GM23248 (cell line): ENCODE results near the gene AGXT2. TPM values are rescaled to one million over a fixed set of nuclear protein-coding genes. Genes with fewer than 3 reads are reported as not detected.

Source experiments
- DNase-seq: peaks from one replicate; pipeline ENCODE4 v3.0.0-alpha.2; 2015
- H2AFZ ChIP-seq: fragments of 200-600 bp; sonication (generic); 2 replicates; pipeline ENCODE4 v1.6.1; 2016; ENCODE audit warnings: antibody characterized with exemption
- H3F3A ChIP-seq: fragments of 200-600 bp; sonication (generic); 2 replicates; pipeline ENCODE4 v1.6.1; 2016; ENCODE audit warnings: mild to moderate bottlenecking, antibody characterized with exemption, mixed run types; ENCODE audit not compliant: insufficient read depth
- H3K27ac ChIP-seq: fragments of 200-600 bp; sonication (generic); 2 replicates; pipeline ENCODE4 v1.5.1; 2016; ENCODE audit warnings: mild to moderate bottlenecking
- H3K27me3 ChIP-seq: fragments of 200-600 bp; sonication (generic); replicated peaks from 2 replicates; pipeline ENCODE4 v1.6.1; 2016; ENCODE audit warnings: mild to moderate bottlenecking; ENCODE audit not compliant: insufficient read depth
- H3K36me3 ChIP-seq: fragments of 200-600 bp; sonication (generic); 2 replicates; pipeline ENCODE4 v1.6.1; 2016; ENCODE audit warnings: low read depth, mild to moderate bottlenecking
- H3K4me1 ChIP-seq: fragments of 200-600 bp; sonication (generic); 2 replicates; pipeline ENCODE4 v1.6.1; 2016; ENCODE audit warnings: mild to moderate bottlenecking; ENCODE audit not compliant: insufficient read depth
- H3K4me2 ChIP-seq: fragments of 200-600 bp; sonication (generic); one replicate; pipeline ENCODE4 v1.6.1; 2016; ENCODE audit warnings: mild to moderate bottlenecking; ENCODE audit not compliant: unreplicated experiment
- H3K4me3 ChIP-seq: fragments of 200-600 bp; sonication (generic); 2 replicates; pipeline ENCODE4 v1.5.1; 2016; ENCODE audit warnings: mild to moderate bottlenecking
- H3K79me2 ChIP-seq: fragments of 200-600 bp; sonication (generic); 2 replicates; pipeline ENCODE4 v1.6.1; 2016; ENCODE audit warnings: mild to moderate bottlenecking; ENCODE audit not compliant: insufficient read depth
- H3K9ac ChIP-seq: fragments of 200-600 bp; sonication (generic); 2 replicates; pipeline ENCODE4 v1.6.1; 2016; ENCODE audit warnings: mild to moderate bottlenecking
- H3K9me2 ChIP-seq: fragments of 200-600 bp; sonication (generic); 2 replicates; pipeline ENCODE4 v1.6.1; 2016; ENCODE audit warnings: mixed run types, mild to moderate bottlenecking, moderate library complexity; ENCODE audit not compliant: insufficient read depth
- H3K9me3 ChIP-seq: fragments of 200-600 bp; sonication (generic); one replicate; pipeline ENCODE4 v1.6.1; 2017; ENCODE audit warnings: low read depth
- H4K20me1 ChIP-seq: fragments of 200-600 bp; sonication (generic); 2 replicates; pipeline ENCODE4 v1.6.0; 2016; ENCODE audit not compliant: insufficient read depth
- EZH2 ChIP-seq: fragments of 200-600 bp; sonication (generic); IDR thresholded peaks from 2 replicates; pipeline ENCODE4 v1.6.1; 2018; ENCODE audit warnings: antibody characterized with exemption, mild to moderate bottlenecking; ENCODE audit not compliant: insufficient read depth, poor library complexity, severe bottlenecking
- EZH2phosphoT487 ChIP-seq: fragments of 200-600 bp; sonication (generic); IDR thresholded peaks from 2 replicates; pipeline ENCODE4 v1.6.1; 2018; ENCODE audit warnings: antibody characterized with exemption, moderate library complexity, mild to moderate bottlenecking, low read depth; ENCODE audit not compliant: insufficient read depth
- WGBS, 2 experiments: methylation state at CpG; one replicate each; pipeline ENCODE4 v1.1.6; 2015 to 2017; ENCODE audit warnings: low lambda C conversion rate in 2 of 2, low coverage in 1 of 2; ENCODE audit errors: missing lambda C conversion rate in 2 of 2; 5-methylcytosine and 5-hydroxymethylcytosine counted together
- in situ Hi-C: fragments of 300-500 bp; cut with MboI; formaldehyde crosslinking; loops from 2 replicates; pipeline ENCODE4 v1.15.0; 2020
- polyA plus RNA-seq: library from polyadenylated mRNA; unstranded; fragments of >200 nt; fragmentation: Nextera tagmentation; extraction: Ambion mirVana; gene quantifications from 2 replicates; pipeline ENCODE4 v1.2.1, GENCODE V29; 2016
- total RNA-seq: library from RNA; depleted of rRNA; stranded (reverse); fragments of >200 nt; shearing (Covaris generic); gene quantifications from 2 replicates; pipeline ENCODE4 v1.2.3, GENCODE V29; 2014

Gene AGXT2
- total and polyA plus RNA-seq, 2 experiments from 2014 or later, result not detected

- 80 to 82% methylated on average over 10 of the region's 10 CpGs for WGBS, 2 experiments
- H3K4me2 ChIP-seq, result peak overlapping the region; percentile 35
- peaks cover 21% of the 10 kb centered on the region for H3K4me1 ChIP-seq
- H3K9me2 ChIP-seq, result no peaks in the 10 kb centered on the region
- H3K36me3 ChIP-seq, result no peaks in the 10 kb centered on the region
- DNase-seq, result no peak
- H2AFZ ChIP-seq, result peak overlapping the region; percentile 48
- no peak overlapping the region for H3K9ac ChIP-seq
- H3K27me3 ChIP-seq, result no peaks in the 10 kb centered on the region
- H4K20me1 ChIP-seq, result no peaks in the 10 kb centered on the region
- in situ Hi-C loops, result no loop called here
- 0 out of 2 replicates have a peak overlapping the region, but pooled peaks have one; percentile 6 for H3K4me3 ChIP-seq
- peak overlapping the region; percentile 23 for H3K27ac ChIP-seq
- H3F3A ChIP-seq, result peaks cover 20% of the 10 kb centered on the region
- H3K79me2 ChIP-seq, result no peaks in the 10 kb centered on the region
- no peak for TF ChIP-seq EZH2
- TF ChIP-seq EZH2phosphoT487, result no peak
- no peaks in the 10 kb centered on the region for H3K9me3 ChIP-seq
These were observed 17.2 kb downstream of the AGXT2 start for GRCh38 chr5:35030426-35031100.

DNA sequence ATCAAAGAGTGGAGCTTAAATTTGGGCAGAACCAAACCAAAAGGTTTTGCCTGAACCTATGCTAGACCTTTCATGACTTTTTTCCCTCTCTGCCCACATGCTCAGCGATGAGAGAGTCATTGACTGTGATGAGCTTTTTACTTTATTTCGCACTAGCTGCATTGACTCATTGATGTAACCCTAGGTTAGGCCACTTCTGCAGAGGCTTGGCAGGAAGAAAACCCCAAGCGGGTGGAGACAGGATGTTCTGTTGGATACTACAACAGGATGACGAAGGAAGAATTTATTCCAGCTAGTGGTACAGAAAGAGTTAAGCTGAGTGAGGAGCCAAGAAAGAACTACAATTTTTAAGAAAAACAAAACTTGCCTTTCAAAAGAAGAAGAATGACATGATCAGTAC lies 18.4 kb downstream of the AGXT2 start:
- no peaks in the 10 kb centered on the region for H3K9me2 ChIP-seq
- no peaks in the 10 kb centered on the region for H3K27me3 ChIP-seq
- no peak overlapping the region for H3K9ac ChIP-seq
- H3K9me3 ChIP-seq, result no peaks in the 10 kb centered on the region
- TF ChIP-seq EZH2phosphoT487, result no peak
- TF ChIP-seq EZH2, result no peak
- H3F3A ChIP-seq, result peaks cover 20% of the 10 kb centered on the region
- H2AFZ ChIP-seq, result no peak overlapping the region
- WGBS, 2 experiments, result 20 to 24% methylated on average over 4 of the region's 4 CpGs
- H3K27ac ChIP-seq, result no peak overlapping the region
- H4K20me1 ChIP-seq, result no peaks in the 10 kb centered on the region
- DNase-seq, result peak; percentile 81
- H3K4me3 ChIP-seq, result no peak overlapping the region
- H3K4me1 ChIP-seq, result peaks cover 21% of the 10 kb centered on the region
- no peak overlapping the region for H3K4me2 ChIP-seq
- in situ Hi-C loops, result no loop called here
- H3K36me3 ChIP-seq, result no peaks in the 10 kb centered on the region
- H3K79me2 ChIP-seq, result no peaks in the 10 kb centered on the region

DNA sequence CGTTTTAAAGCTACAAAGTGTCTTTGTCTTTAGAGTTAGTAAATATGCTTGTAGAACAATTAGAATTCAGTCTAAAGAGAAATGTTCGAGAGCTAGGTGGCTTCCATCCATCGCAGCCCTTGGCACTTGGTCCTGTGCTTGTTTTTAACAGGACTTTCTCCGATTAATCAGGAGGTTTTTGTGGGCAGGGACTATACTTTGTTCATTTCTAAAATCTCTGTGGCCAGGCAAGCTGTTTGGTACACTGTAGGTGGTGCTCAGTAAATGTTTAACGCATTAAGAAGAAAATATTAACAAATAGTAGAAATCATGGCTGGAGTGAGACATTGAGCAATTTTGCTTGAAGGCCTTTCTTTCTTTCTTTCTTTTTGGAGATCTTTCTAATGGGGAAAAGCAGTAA lies 20.8 kb downstream of the AGXT2 start:
- no peaks in the 10 kb centered on the region for H3K9me3 ChIP-seq
- peaks cover 20% of the 10 kb centered on the region for H3F3A ChIP-seq
- no peak overlapping the region for H3K9ac ChIP-seq
- no peak overlapping the region for H3K4me2 ChIP-seq
- H3K27me3 ChIP-seq, result no peaks in the 10 kb centered on the region
- H3K9me2 ChIP-seq, result no peaks in the 10 kb centered on the region
- H4K20me1 ChIP-seq, result no peaks in the 10 kb centered on the region
- DNase-seq, result no peak
- peaks cover 21% of the 10 kb centered on the region for H3K4me1 ChIP-seq
- no peak overlapping the region for H3K4me3 ChIP-seq
- 40 to 45% methylated on average over 5 of the region's 5 CpGs for WGBS, 2 experiments
- H3K36me3 ChIP-seq, result no peaks in the 10 kb centered on the region
- no peak for TF ChIP-seq EZH2
- no peaks in the 10 kb centered on the region for H3K79me2 ChIP-seq
- H2AFZ ChIP-seq, result no peak overlapping the region
- in situ Hi-C loops, result no loop called here
- no peak overlapping the region for H3K27ac ChIP-seq

DNA sequence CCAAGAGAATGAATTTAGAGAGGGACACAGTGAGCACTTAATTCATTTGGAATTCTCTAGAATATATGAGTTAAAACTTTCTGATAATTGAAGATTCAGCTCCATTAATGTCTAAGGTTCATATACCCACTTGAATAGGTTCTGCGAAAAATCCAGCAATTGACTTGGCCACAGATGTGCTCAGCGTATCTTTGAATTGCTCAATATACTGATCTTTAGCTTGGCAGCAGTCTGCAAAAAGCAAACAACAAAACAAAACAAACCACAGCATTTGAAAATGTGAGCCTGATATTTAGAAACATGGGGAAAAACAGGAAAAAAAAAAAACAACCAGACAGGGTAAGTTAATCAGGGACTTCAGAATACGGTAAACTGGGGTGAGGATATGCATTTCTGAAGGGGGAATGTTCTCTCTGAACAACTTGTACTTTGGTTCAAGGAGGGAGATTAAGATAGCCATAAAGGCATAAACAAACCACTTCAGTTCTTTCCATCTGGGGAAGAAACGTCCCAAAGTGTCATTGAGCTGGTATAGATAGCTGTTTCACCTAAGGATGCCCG lies 21.4 kb downstream of the AGXT2 start:
- TF ChIP-seq EZH2 (no peak), EZH2phosphoT487 (no peak)
- Histone ChIP-seq H3K9ac (no peak overlapping the region), H3K36me3 (no peaks in the 10 kb centered on the region), H3F3A (peaks cover 15% of the 10 kb centered on the region), H3K4me2 (no peak overlapping the region), H3K9me3 (no peaks in the 10 kb centered on the region), H3K27me3 (no peaks in the 10 kb centered on the region), H3K9me2 (no peaks in the 10 kb centered on the region), H3K27ac (no peak overlapping the region), H3K4me3 (no peak overlapping the region), H3K79me2 (no peaks in the 10 kb centered on the region), H3K4me1 (peaks cover 18% of the 10 kb centered on the region), H2AFZ (no peak overlapping the region), H4K20me1 (no peaks in the 10 kb centered on the region)
- in situ Hi-C loops, result no loop called here
- 67 to 68% methylated on average over 5 of the region's 5 CpGs for WGBS, 2 experiments
- DNase-seq, result no peak
